IMR-90 (cell line): Measurements from ENCODE around the gene GCSAM. TPM values are rescaled to one million over a fixed set of nuclear protein-coding genes. Genes with fewer than 3 reads are reported as not detected.

Experiments used
- ATAC-seq: fragments of 200-7000 bp; cut with Tn5 transposase; 2 replicates; pipeline ENCODE4 v1.9.1; 2020; ENCODE audit warnings: low read depth, mild to moderate bottlenecking, moderate library complexity
- BruUV-seq: library from RNA; stranded (reverse); fragments of 400-500 nt; replicated peaks from 2 replicates; lab custom pipeline; 2021; lab: Mats Ljungman, UMichigan
- CTCF ChIA-PET: fragments of 300-600 bp; formaldehyde crosslinking; extraction: SDS; loops from one replicate; lab custom pipeline; 2021; ENCODE audit warnings: antibody characterized with exemption; lab: Yijun Ruan, JAX
- POLR2A ChIA-PET: fragments of 300-600 bp; sonication (Branson Sonifier 250); formaldehyde crosslinking; loops from one replicate; lab custom pipeline; 2022; ENCODE audit warnings: antibody characterized with exemption; ENCODE audit not compliant: unreplicated experiment; lab: Charles Lee
- DNase-seq: peaks from one replicate; pipeline ENCODE4 v3.0.0; 2013
- H2AFZ ChIP-seq: replicated peaks from 2 replicates; pipeline ENCODE3; 2013; ENCODE audit warnings: low read length, mild to moderate bottlenecking; ENCODE audit not compliant: poor library complexity
- H2AK5ac ChIP-seq: 2 replicates; pipeline ENCODE4 v1.6.1; 2013; ENCODE audit warnings: low read depth, low read length, inconsistent platforms
- H2AK9ac ChIP-seq: replicated peaks from 2 replicates; pipeline ENCODE3; 2013; ENCODE audit warnings: mild to moderate bottlenecking, low read depth, low read length, moderate library complexity; ENCODE audit not compliant: poor library complexity
- H2BK120ac ChIP-seq: 2 replicates; pipeline ENCODE4 v1.6.1; 2013; ENCODE audit warnings: low read depth, low read length, inconsistent platforms
- H2BK15ac ChIP-seq: 3 replicates; pipeline ENCODE4 v1.6.1; 2013; ENCODE audit warnings: low read depth, low read length, inconsistent platforms
- H2BK20ac ChIP-seq: 2 replicates; pipeline ENCODE4 v1.6.1; 2013; ENCODE audit warnings: low read depth, mild to moderate bottlenecking, inconsistent platforms, low read length, moderate library complexity
- H2BK5ac ChIP-seq: 2 replicates; pipeline ENCODE4 v1.6.1; 2013; ENCODE audit warnings: mild to moderate bottlenecking, low read depth, low read length, inconsistent platforms; ENCODE audit not compliant: poor library complexity, severe bottlenecking
- H3K14ac ChIP-seq: replicated peaks from 2 replicates; pipeline ENCODE4 v1.6.1; 2013; ENCODE audit warnings: low read depth, low read length, inconsistent platforms
- H3K18ac ChIP-seq: 2 replicates; pipeline ENCODE4 v1.6.1; 2013; ENCODE audit warnings: low read depth, low read length, control low read depth
- H3K23ac ChIP-seq: 2 replicates; pipeline ENCODE4 v1.6.1; 2013; ENCODE audit warnings: low read depth, low read length, inconsistent platforms
- H3K27ac ChIP-seq: 2 replicates; pipeline ENCODE4 v1.5.1; 2013; ENCODE audit warnings: mild to moderate bottlenecking, control low read depth, low read length; ENCODE audit not compliant: insufficient read depth
- H3K27me3 ChIP-seq: 2 replicates; pipeline ENCODE4 v1.6.1; 2013; ENCODE audit warnings: low read length; ENCODE audit not compliant: control insufficient read depth, insufficient read depth
- H3K36me3 ChIP-seq: 2 replicates; pipeline ENCODE4 v1.6.1; 2013; ENCODE audit warnings: low read length, mixed read lengths; ENCODE audit not compliant: control insufficient read depth, insufficient read depth
- H3K4ac ChIP-seq: 2 replicates; pipeline ENCODE4 v1.6.1; 2013; ENCODE audit warnings: low read depth, low read length, inconsistent platforms
- H3K4me1 ChIP-seq: 2 replicates; pipeline ENCODE4 v1.6.1; 2013; ENCODE audit warnings: low read length, mixed read lengths; ENCODE audit not compliant: control insufficient read depth, insufficient read depth
- H3K4me2 ChIP-seq: 2 replicates; pipeline ENCODE4 v1.6.1; 2013; ENCODE audit warnings: low read depth, mild to moderate bottlenecking, control low read depth, low read length, moderate library complexity
- H3K4me3 ChIP-seq: 2 replicates; pipeline ENCODE4 v1.5.1; 2013; ENCODE audit warnings: low read depth, mild to moderate bottlenecking, control low read depth, low read length, moderate library complexity; ENCODE audit not compliant: insufficient read depth
- H3K56ac ChIP-seq: 2 replicates; pipeline ENCODE4 v1.6.1; 2013; ENCODE audit warnings: low read length, inconsistent platforms; ENCODE audit not compliant: insufficient read depth; ENCODE audit errors: extremely low read depth
- H3K79me1 ChIP-seq, 2 experiments: 2 replicates each; pipeline ENCODE4 v1.6.1; 2013; ENCODE audit warnings: low read length in 2 of 2, inconsistent platforms in 1 of 2, low read depth in 1 of 2
- H3K9ac ChIP-seq: 2 replicates; pipeline ENCODE4 v1.6.1; 2013; ENCODE audit warnings: low read depth, low read length, control low read depth
- H3K9me1 ChIP-seq: 2 replicates; pipeline ENCODE4 v1.6.1; 2013; ENCODE audit warnings: low read length, inconsistent platforms; ENCODE audit not compliant: insufficient read depth
- H3K9me3 ChIP-seq: 2 replicates; pipeline ENCODE4 v1.6.1; 2013; ENCODE audit warnings: low read length; ENCODE audit not compliant: control insufficient read depth, insufficient read depth
- H4K20me1 ChIP-seq: 2 replicates; pipeline ENCODE4 v1.6.1; 2013; ENCODE audit warnings: low read length, inconsistent platforms; ENCODE audit not compliant: insufficient read depth
- H4K5ac ChIP-seq: 2 replicates; pipeline ENCODE4 v1.6.1; 2013; ENCODE audit warnings: mild to moderate bottlenecking, low read depth, low read length, control low read depth
- H4K8ac ChIP-seq, 2 experiments: 2 replicates each; pipeline ENCODE4 v1.6.1; 2013; ENCODE audit warnings: low read depth in 2 of 2, low read length in 2 of 2, control low read depth in 1 of 2, inconsistent platforms in 1 of 2
- H4K91ac ChIP-seq: 2 replicates; pipeline ENCODE4 v1.6.1; 2013; ENCODE audit warnings: low read depth, low read length, inconsistent platforms; ENCODE audit not compliant: insufficient read depth
- CEBPB ChIP-seq: IDR thresholded peaks from 2 replicates; pipeline ENCODE4 v1.6.1; 2012; ENCODE audit warnings: low read depth, low read length, improper control_type of control experiment
- RFX5 ChIP-seq: IDR thresholded peaks from 2 replicates; pipeline ENCODE4 v1.8.0; 2012; ENCODE audit warnings: low read depth, mild to moderate bottlenecking, low read length, moderate library complexity
- USF2 ChIP-seq: fragments of 150-350 bp; IDR thresholded peaks from 2 replicates; pipeline ENCODE4 v1.6.1; 2017; ENCODE audit warnings: mild to moderate bottlenecking, antibody characterized with exemption, low read length, low read depth
- WGBS, 2 experiments: methylation state at CpG; one replicate each; pipeline versions ENCODE4 v1.1.5 to v1.1.7; 2013; ENCODE audit warnings: missing lambda C conversion rate in 2 of 2; ENCODE audit not compliant: insufficient read length in 1 of 2; ENCODE audit errors: extremely low coverage in 2 of 2; 5-methylcytosine and 5-hydroxymethylcytosine counted together
- dilution Hi-C: fragments of 300-500 bp; cut with HindIII; formaldehyde crosslinking; loops from one replicate; pipeline ENCODE4 v1.14.3; 2018; ENCODE audit warnings: low sequenced_read_pairs; ENCODE audit not compliant: unreplicated experiment
- in situ Hi-C: fragments of 300-500 bp; cut with MboI; formaldehyde crosslinking; loops from 3 replicates; pipeline ENCODE4 v1.14.3; 2019; ENCODE audit warnings: low sequenced_read_pairs, inconsistent platforms, mixed read lengths
- intact Hi-C: fragments of 100-400 bp; cut with micrococcal nuclease; formaldehyde crosslinking; loops from 2 replicates; pipeline ENCODE4 v1.10.0; 2022
- polyA plus RNA-seq, 3 experiments: library from polyadenylated mRNA; depleted of rRNA; stranded (reverse); fragments of >200 nt; gene quantifications; 2 replicates each; pipeline ENCODE4 v1.2.3, GENCODE V29; 2012; ENCODE audit warnings: low replicate concordance in 1 of 3
- total RNA-seq: library from RNA; depleted of rRNA; stranded (reverse); fragments of >200 nt; gene quantifications from 2 replicates; pipeline ENCODE4 v1.2.3, GENCODE V29; 2012

Gene GCSAM
- total and polyA plus RNA-seq, 2 of the 4 experiments (the other 2 are of a cell fraction), result not detected

DNA sequence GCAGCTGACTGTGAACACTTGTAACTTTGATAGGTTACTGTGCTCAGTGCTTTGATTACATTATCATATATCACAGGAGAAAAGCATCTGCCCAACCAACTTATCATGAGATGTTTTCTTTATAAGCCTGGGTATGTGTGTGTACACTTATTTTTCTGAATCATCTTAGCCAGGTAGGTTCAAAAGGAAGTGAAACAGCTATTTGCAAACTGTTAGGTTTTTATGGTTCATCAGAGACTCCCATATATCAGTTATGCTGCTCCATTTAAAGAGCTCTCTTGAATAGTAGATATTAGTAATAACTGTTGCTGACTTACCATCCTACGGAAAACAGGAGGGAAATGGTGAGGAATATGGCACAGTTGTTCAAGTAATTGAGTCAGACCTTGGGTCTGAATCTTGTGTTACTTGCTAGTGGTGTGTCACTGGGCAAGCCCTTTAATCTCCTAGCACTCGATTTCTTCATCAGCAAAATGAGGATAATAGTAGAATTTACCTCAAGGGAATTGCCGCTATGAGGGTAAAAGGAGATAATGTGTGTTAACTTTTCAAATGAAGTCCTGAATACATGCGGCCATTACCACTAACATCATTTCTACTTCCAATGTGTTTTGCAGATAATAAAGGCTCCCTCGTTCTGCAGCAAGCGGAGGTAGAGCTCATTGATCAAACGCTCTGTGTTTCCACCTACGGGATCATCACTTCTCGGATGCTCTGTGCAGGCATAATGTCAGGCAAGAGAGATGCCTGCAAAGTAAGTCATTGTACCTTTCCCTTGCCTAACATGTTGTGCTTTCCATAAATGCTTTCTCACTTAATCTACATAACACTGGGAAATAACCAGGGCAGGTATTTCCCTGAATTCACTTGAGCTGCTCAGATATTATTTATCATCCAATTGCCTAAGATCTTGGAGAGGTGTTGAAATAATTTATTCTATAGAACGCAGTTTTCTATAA is 54.6 kb downstream of the GCSAM start:
- Histone ChIP-seq H3K9me1 (peaks cover 6% of the 10 kb centered on the region), H3K27me3 (peaks cover 1% of the 10 kb centered on the region; the same call in 1 of the 2 replicates), H2AK9ac (no peak overlapping the region), H2BK15ac (no peak overlapping the region), H3K36me3 (no peaks in the 10 kb centered on the region), H4K5ac (no peak overlapping the region), H2BK120ac (no peak overlapping the region), H4K8ac (no peak overlapping the region), H2BK5ac (no peak overlapping the region), H3K4ac (no peak overlapping the region), H4K20me1 (no peaks in the 10 kb centered on the region), H3K9me3 (no peaks in the 10 kb centered on the region), H4K91ac (no peak overlapping the region), H2BK20ac (no peak overlapping the region), H3K27ac (no peak overlapping the region), H3K4me1 (peaks cover 10% of the 10 kb centered on the region), H3K18ac (no peak overlapping the region; the same call in 1 of the 2 replicates), H3K56ac (no peak overlapping the region), H3K23ac (no peak overlapping the region), H2AK5ac (no peak overlapping the region), H2AFZ (no peak overlapping the region), H3K4me2 (no peak overlapping the region), H3K14ac (no peak overlapping the region), H3K79me1 (no peaks in the 10 kb centered on the region), H3K4me3 (no peak overlapping the region), H3K9ac (no peak overlapping the region)
- TF ChIP-seq RFX5 (no peak), CEBPB (no peak), USF2 (no peak)
- in situ Hi-C loops (no loop called here), intact Hi-C loops (no loop called here), dilution Hi-C loops (no loop called here)
- POLR2A ChIA-PET, result no interaction called here
- BruUV-seq, result no TSS peak
- DNase-seq (no peak), ATAC-seq (no peak)
- 100% methylated on average over 2 of the region's 10 CpGs; no CpG with 5 or more reads in 1 of the 2 experiments for WGBS, 2 experiments
- CTCF ChIA-PET, result interaction anchor here (0.9 to 1.2 kb wide), 2 partner anchors 9 to 89 kb away, joined by 3 to 4 read pairs; no protein-coding TSS in a partner anchor
